Right atrium auricular region (tissue), 2 donors: ENCODE measurements around the gene TIAL1. TPM values are rescaled to one million over a fixed set of nuclear protein-coding genes. Genes with fewer than 3 reads are reported as not detected.

Experiments
- DNase-seq: peaks from one replicate; pipeline ENCODE4 v3.0.0-alpha.2; 2019; ENCODE audit warnings: low spot score
- H3K27ac ChIP-seq, 2 donors: fragments of 200-600 bp; sonication (generic); 1 replicate in 1 of 2; 2 replicates in 1 of 2; pipeline ENCODE4 v1.5.1; 2016 to 2019
- H3K27me3 ChIP-seq, 2 donors: fragments of 200-600 bp; sonication (generic); one replicate each; pipeline versions ENCODE4 v1.5.1 to v1.6.0; 2017 to 2019
- H3K36me3 ChIP-seq: fragments of 200-600 bp; sonication (generic); one replicate; pipeline ENCODE4 v1.5.1; 2016
- H3K4me1 ChIP-seq, 2 donors: fragments of 200-600 bp; sonication (generic); one replicate each; pipeline versions ENCODE4 v1.5.1 to v1.6.0; 2017 to 2019
- H3K4me3 ChIP-seq, 2 donors: fragments of 200-600 bp; sonication (generic); 1 replicate in 1 of 2; 2 replicates in 1 of 2; pipeline ENCODE4 v1.5.1; 2017 to 2019; ENCODE audit warnings: mild to moderate bottlenecking in 1 of 2, moderate library complexity in 1 of 2
- H3K9me3 ChIP-seq, 2 donors: fragments of 200-600 bp; sonication (generic); one replicate each; pipeline ENCODE4 v1.5.1; 2019
- CTCF ChIP-seq, 2 donors: fragments of 200-600 bp; sonication (generic); IDR thresholded peaks; one replicate each; pipeline ENCODE4 v1.5.1; 2019; ENCODE audit warnings: antibody characterized with exemption in 2 of 2
- total RNA-seq, 2 donors: library from RNA; depleted of rRNA; stranded (reverse); fragments of >200 nt; gene quantifications; one replicate each; pipeline ENCODE4 v1.1.0, GENCODE V29; 2016

The TIAL1 gene
- total RNA-seq, 2 donors from 2014 or later = 32.5 to 39.2 TPM

- Histone ChIP-seq H3K4me1 (no peaks in the 10 kb centered on the region), H3K36me3 (no peaks in the 10 kb centered on the region), H3K27me3 (no peaks in the 10 kb centered on the region), H3K9me3 (no peaks in the 10 kb centered on the region), H3K27ac (no peak overlapping the region), H3K4me3 (no peak overlapping the region)
- no peak for TF ChIP-seq CTCF (IDR thresholded peaks at IDR 0.05)
- DNase-seq = no peak
These were observed 47.3 kb downstream of the TIAL1 start for GRCh38 chr10:119549247-119549999.

- Histone ChIP-seq H3K4me1 (peaks cover 0 to 12% of the 10 kb centered on the region in 2 donors), H3K27ac (no peak overlapping the region), H3K27me3 (no peaks in the 10 kb centered on the region), H3K9me3 (no peaks in the 10 kb centered on the region), H3K4me3 (no peak overlapping the region), H3K36me3 (no peaks in the 10 kb centered on the region)
- DNase-seq = no peak
- TF ChIP-seq CTCF (IDR thresholded peaks at IDR 0.05) = no peak
These were observed 50.8 kb downstream of the TIAL1 start for GRCh38 chr10:119546009-119546408.

GRCh38 chr10:119545310-119545709 lies 51.5 kb downstream of the TIAL1 start:
- no peak overlapping the region for H3K27ac ChIP-seq
- H3K27me3 ChIP-seq = no peaks in the 10 kb centered on the region
- H3K9me3 ChIP-seq = no peaks in the 10 kb centered on the region
- no peak overlapping the region for H3K4me3 ChIP-seq
- no peak for DNase-seq
- no peak for TF ChIP-seq CTCF (IDR thresholded peaks at IDR 0.05)
- no peaks in the 10 kb centered on the region for H3K36me3 ChIP-seq
- peaks cover 0 to 12% of the 10 kb centered on the region in 2 donors for H3K4me1 ChIP-seq

GRCh38 chr10:119543814-119544642 lies 52.7 kb downstream of the TIAL1 start:
- no peak overlapping the region for H3K27ac ChIP-seq
- H3K4me3 ChIP-seq = peak overlapping the region in 1 of 2 donors; percentile 67
- DNase-seq = no peak
- peaks cover 0 to 12% of the 10 kb centered on the region in 2 donors for H3K4me1 ChIP-seq
- H3K36me3 ChIP-seq = no peaks in the 10 kb centered on the region
- no peaks in the 10 kb centered on the region for H3K9me3 ChIP-seq
- no peaks in the 10 kb centered on the region for H3K27me3 ChIP-seq
- TF ChIP-seq CTCF (IDR thresholded peaks at IDR 0.05) = no peak

GRCh38 chr10:119542988-119543813 lies 53.6 kb downstream of the TIAL1 start:
- H3K27me3 ChIP-seq = no peaks in the 10 kb centered on the region
- TF ChIP-seq CTCF (IDR thresholded peaks at IDR 0.05) = peak in 1 of 2 donors; percentile 66

More at GRCh38 chr10:119542988-119543813, 53.6 kb downstream of the TIAL1 start:
- Histone ChIP-seq H3K4me1 (peaks cover 0 to 12% of the 10 kb centered on the region in 2 donors), H3K4me3 (peak overlapping the region; percentile 51 to 67), H3K27ac (peak overlapping the region; percentile 46 to 70), H3K36me3 (no peaks in the 10 kb centered on the region), H3K9me3 (no peaks in the 10 kb centered on the region)
- no peak for DNase-seq
